Sigmoid colon (tissue), 4 donors: Measurements from ENCODE around the gene FILIP1.

Experiments used
- CTCF ChIP-seq, 4 experiments: fragments of 450-650 bp in 3 of 4; fragments of 200-600 bp in 1 of 4; IDR thresholded peaks; one replicate each; pipeline ENCODE4 v1.5.1; 2016 to 2019; ENCODE audit warnings: antibody characterized with exemption in 4 of 4, mild to moderate bottlenecking in 3 of 4, moderate library complexity in 2 of 4
- EP300 ChIP-seq, 4 donors: sonication (generic); formaldehyde crosslinking; IDR thresholded peaks; one replicate each; pipeline ENCODE4 v1.6.1; 2017; ENCODE audit warnings: antibody characterized with exemption in 4 of 4

GRCh38 chr6:75480425-75480824, 13.2 kb downstream of the FILIP1 start:
- no peak for TF ChIP-seq EP300 (IDR thresholded peaks at IDR 0.05)
- no peak for TF ChIP-seq CTCF (IDR thresholded peaks at IDR 0.05)
